ENCODE measurements around the gene SLC5A6.

The SLC5A6 gene

GRCh38 chr2:27251766-27252165 lies 39.7 kb upstream of the SLC5A6 start:
- TF ChIP-seq POLR2A (IDR thresholded peaks at IDR 0.05; ENCODE audit: extremely low read depth, insufficient read length): no peak
- TF ChIP-seq MYC (IDR thresholded peaks at IDR 0.05; ENCODE audit: low read depth, low read length): no peak
- no peak for TF ChIP-seq CTCF (IDR thresholded peaks at IDR 0.05; ENCODE audit: low read depth, low read length)
- no peak for TF ChIP-seq MAX (IDR thresholded peaks at IDR 0.05; ENCODE audit: low read depth, low read length)
- no peak for DNase-seq (ENCODE audit: low read depth)
- no peak overlapping the region for H3K4me3 ChIP-seq (ENCODE audit: low read depth, low read length)

- TF ChIP-seq POLR2A (IDR thresholded peaks at IDR 0.05; ENCODE audit: extremely low read depth, insufficient read length): no peak
- no peak overlapping the region for H3K4me3 ChIP-seq (ENCODE audit: low read depth, low read length)
- DNase-seq (ENCODE audit: low read depth): no peak
These were observed 38.7 kb upstream of the SLC5A6 start for GRCh38 chr2:27250652-27251379.

GRCh38 chr2:27249891-27250651 lies 38.0 kb upstream of the SLC5A6 start:
- DNase-seq (ENCODE audit: low read depth): peak; percentile 67
- TF ChIP-seq CTCF (IDR thresholded peaks at IDR 0.05; ENCODE audit: low read depth, low read length): peak; percentile 70
- no peak for TF ChIP-seq MAX (IDR thresholded peaks at IDR 0.05; ENCODE audit: low read depth, low read length)
- no peak overlapping the region for H3K4me3 ChIP-seq (ENCODE audit: low read depth, low read length)

GRCh38 chr2:27249159-27249890 lies 37.3 kb upstream of the SLC5A6 start:
- no peak overlapping the region for H3K4me3 ChIP-seq (ENCODE audit: low read depth, low read length)
- DNase-seq (ENCODE audit: low read depth): no peak
- TF ChIP-seq CTCF (IDR thresholded peaks at IDR 0.05; ENCODE audit: low read depth, low read length) (no peak), POLR2A (IDR thresholded peaks at IDR 0.05; ENCODE audit: extremely low read depth, insufficient read length) (no peak), MYC (IDR thresholded peaks at IDR 0.05; ENCODE audit: low read depth, low read length) (no peak), MAX (IDR thresholded peaks at IDR 0.05; ENCODE audit: low read depth, low read length) (no peak)

- TF ChIP-seq MAX (IDR thresholded peaks at IDR 0.05; ENCODE audit: low read depth, low read length): no peak
- no peak overlapping the region for H3K4me3 ChIP-seq (ENCODE audit: low read depth, low read length)
- DNase-seq (ENCODE audit: low read depth): no peak
These were observed 35.8 kb upstream of the SLC5A6 start for GRCh38 chr2:27247893-27248292.

- TF ChIP-seq MYC (IDR thresholded peaks at IDR 0.05; ENCODE audit: low read depth, low read length) (no peak), POLR2A (IDR thresholded peaks at IDR 0.05; ENCODE audit: extremely low read depth, insufficient read length) (no peak), MAX (IDR thresholded peaks at IDR 0.05; ENCODE audit: low read depth, low read length) (no peak), CTCF (IDR thresholded peaks at IDR 0.05; ENCODE audit: low read depth, low read length) (no peak)
- H3K4me3 ChIP-seq (ENCODE audit: low read depth, low read length): no peak overlapping the region
- DNase-seq (ENCODE audit: low read depth): no peak
These were observed 33.6 kb upstream of the SLC5A6 start for GRCh38 chr2:27245626-27246025.

All from NB4 (cell line).